IPS-20b (cell line): ENCODE data around the gene KLHL28.

Experiments used
- H3K27ac ChIP-seq: one replicate; pipeline ENCODE4 v1.5.1; 2013; ENCODE audit warnings: low read length
- H3K27me3 ChIP-seq: 2 replicates; pipeline ENCODE4 v1.6.1; 2013; ENCODE audit warnings: mild to moderate bottlenecking, low read length, inconsistent platforms; ENCODE audit not compliant: insufficient read depth
- H3K36me3 ChIP-seq: 2 replicates; pipeline ENCODE4 v1.6.1; 2013; ENCODE audit warnings: low read depth, mild to moderate bottlenecking, inconsistent platforms, low read length, moderate library complexity; ENCODE audit not compliant: insufficient read depth
- H3K4me1 ChIP-seq: 2 replicates; pipeline ENCODE4 v1.6.1; 2013; ENCODE audit warnings: mild to moderate bottlenecking, control low read depth, inconsistent platforms, low read length, moderate library complexity; ENCODE audit not compliant: insufficient read depth
- H3K4me3 ChIP-seq: 2 replicates; pipeline ENCODE4 v1.5.1; 2013; ENCODE audit warnings: mild to moderate bottlenecking, low read length, inconsistent platforms
- H3K9ac ChIP-seq: 2 replicates; pipeline ENCODE4 v1.6.1; 2013; ENCODE audit warnings: low read depth, mild to moderate bottlenecking, inconsistent platforms, low read length, moderate library complexity
- H3K9me3 ChIP-seq: 2 replicates; pipeline ENCODE4 v1.6.1; 2013; ENCODE audit warnings: mild to moderate bottlenecking, low read depth, low read length, inconsistent platforms; ENCODE audit not compliant: insufficient read depth

KLHL28 gene

GRCh38 chr14:44937547-44937946 lies 24.2 kb downstream of the KLHL28 start:
- H3K27me3 ChIP-seq: no peaks in the 10 kb centered on the region
- no peak overlapping the region for H3K4me3 ChIP-seq
- H3K36me3 ChIP-seq: peaks cover 32% of the 10 kb centered on the region
- no peaks in the 10 kb centered on the region for H3K9me3 ChIP-seq
- H3K9ac ChIP-seq: no peak overlapping the region
- H3K27ac ChIP-seq: no peak overlapping the region
- H3K4me1 ChIP-seq: no peaks in the 10 kb centered on the region

- H3K9me3 ChIP-seq: no peaks in the 10 kb centered on the region
- H3K4me1 ChIP-seq: no peaks in the 10 kb centered on the region
- no peaks in the 10 kb centered on the region for H3K27me3 ChIP-seq
- no peak overlapping the region for H3K27ac ChIP-seq
- H3K36me3 ChIP-seq: peaks cover 23% of the 10 kb centered on the region
- no peak overlapping the region for H3K9ac ChIP-seq
- no peak overlapping the region for H3K4me3 ChIP-seq
These were observed 26.6 kb downstream of the KLHL28 start for GRCh38 chr14:44935155-44935554.

- no peak overlapping the region for H3K4me3 ChIP-seq
- no peak overlapping the region for H3K9ac ChIP-seq
- no peaks in the 10 kb centered on the region for H3K9me3 ChIP-seq
- H3K4me1 ChIP-seq: no peaks in the 10 kb centered on the region
- no peaks in the 10 kb centered on the region for H3K36me3 ChIP-seq
- no peak overlapping the region for H3K27ac ChIP-seq
- no peaks in the 10 kb centered on the region for H3K27me3 ChIP-seq
These were observed 33.0 kb downstream of the KLHL28 start for GRCh38 chr14:44928793-44929192.

GRCh38 chr14:44914849-44915248 lies 46.9 kb downstream of the KLHL28 start:
- Histone ChIP-seq H3K27me3 (no peaks in the 10 kb centered on the region), H3K27ac (no peak overlapping the region), H3K36me3 (no peaks in the 10 kb centered on the region), H3K9ac (no peak overlapping the region), H3K9me3 (no peaks in the 10 kb centered on the region), H3K4me1 (peaks cover 6% of the 10 kb centered on the region), H3K4me3 (no peak overlapping the region)

DNA sequence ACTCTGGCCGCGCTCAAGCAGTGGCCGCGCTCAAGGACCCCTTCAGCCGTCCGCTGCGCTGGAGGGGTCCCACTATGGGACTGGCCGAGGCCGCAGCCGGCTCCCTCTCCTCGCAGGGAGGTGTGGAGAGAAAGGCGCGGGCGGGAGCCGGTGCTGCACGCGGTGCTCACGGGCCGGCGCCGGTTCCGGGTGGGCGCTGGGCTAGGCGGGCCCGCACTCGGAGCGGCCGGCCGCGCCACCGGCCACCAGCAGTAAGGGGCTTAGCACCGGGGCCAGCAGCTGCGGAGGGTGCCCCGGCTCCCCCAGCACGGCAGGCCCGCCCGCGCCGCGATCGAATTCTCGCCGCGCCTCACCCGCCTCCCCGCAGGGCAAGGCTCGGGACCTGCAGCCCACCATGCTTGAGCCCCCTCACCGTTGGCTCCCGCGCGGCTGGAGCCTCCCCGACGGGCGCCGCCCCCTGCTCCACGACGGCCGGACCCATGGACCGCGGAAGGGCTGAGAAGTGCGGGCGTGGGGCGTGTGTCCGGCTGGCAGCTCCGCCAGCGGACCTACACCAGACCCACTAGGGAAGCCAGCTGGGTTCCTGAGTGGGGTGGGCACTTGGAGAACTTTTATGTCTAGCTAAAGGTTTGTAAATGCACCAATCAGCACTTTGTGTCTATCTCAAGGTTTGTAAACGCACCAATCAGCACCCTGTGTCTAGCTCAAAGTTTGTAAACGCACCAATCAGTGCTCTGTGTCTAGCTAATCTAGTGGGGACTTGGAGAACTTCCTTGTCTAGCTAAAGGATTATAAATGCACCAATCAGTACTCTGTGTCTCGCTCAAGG lies 49.5 kb downstream of the KLHL28 start:
- Histone ChIP-seq H3K27me3 (no peaks in the 10 kb centered on the region), H3K4me3 (no peak overlapping the region), H3K36me3 (no peaks in the 10 kb centered on the region), H3K4me1 (peaks cover 6% of the 10 kb centered on the region), H3K9me3 (no peaks in the 10 kb centered on the region), H3K27ac (no peak overlapping the region), H3K9ac (no peak overlapping the region)

GRCh38 chr14:44910821-44911220 lies 50.9 kb downstream of the KLHL28 start:
- Histone ChIP-seq H3K9me3 (no peaks in the 10 kb centered on the region), H3K4me3 (no peak overlapping the region), H3K4me1 (peaks cover 6% of the 10 kb centered on the region), H3K27ac (no peak overlapping the region), H3K9ac (no peak overlapping the region), H3K27me3 (no peaks in the 10 kb centered on the region), H3K36me3 (no peaks in the 10 kb centered on the region)

- H3K36me3 ChIP-seq: 0 out of 2 replicates have a peak, but pooled peaks cover 4% of the 10 kb centered on the region
- peaks cover 7% of the 10 kb centered on the region; the same call in 1 of the 2 replicates for H3K4me1 ChIP-seq
- no peaks in the 10 kb centered on the region for H3K27me3 ChIP-seq
- no peaks in the 10 kb centered on the region for H3K9me3 ChIP-seq
- no peak overlapping the region for H3K27ac ChIP-seq
- H3K9ac ChIP-seq: no peak overlapping the region
- no peak overlapping the region for H3K4me3 ChIP-seq
These were observed 60.1 kb downstream of the KLHL28 start for GRCh38 chr14:44901696-44902095.

GRCh38 chr14:44898551-44898950 lies 63.2 kb downstream of the KLHL28 start:
- Histone ChIP-seq H3K36me3 (no peaks in the 10 kb centered on the region), H3K9me3 (no peaks in the 10 kb centered on the region), H3K4me1 (peaks cover 7% of the 10 kb centered on the region; the same call in 1 of the 2 replicates), H3K4me3 (peak overlapping the region; percentile 95), H3K9ac (peak overlapping the region; percentile 96; the same call in 1 of the 2 replicates), H3K27me3 (no peaks in the 10 kb centered on the region), H3K27ac (no peak overlapping the region)

GRCh38 chr14:44897845-44898151 lies 63.9 kb downstream of the KLHL28 start:
- no peak overlapping the region for H3K27ac ChIP-seq
- no peaks in the 10 kb centered on the region for H3K36me3 ChIP-seq
- H3K27me3 ChIP-seq: no peaks in the 10 kb centered on the region
- H3K9ac ChIP-seq: peak overlapping the region; percentile 96
- peak overlapping the region; percentile 95 for H3K4me3 ChIP-seq
- H3K4me1 ChIP-seq: peaks cover 7% of the 10 kb centered on the region; the same call in 1 of the 2 replicates
- H3K9me3 ChIP-seq: no peaks in the 10 kb centered on the region

DNA sequence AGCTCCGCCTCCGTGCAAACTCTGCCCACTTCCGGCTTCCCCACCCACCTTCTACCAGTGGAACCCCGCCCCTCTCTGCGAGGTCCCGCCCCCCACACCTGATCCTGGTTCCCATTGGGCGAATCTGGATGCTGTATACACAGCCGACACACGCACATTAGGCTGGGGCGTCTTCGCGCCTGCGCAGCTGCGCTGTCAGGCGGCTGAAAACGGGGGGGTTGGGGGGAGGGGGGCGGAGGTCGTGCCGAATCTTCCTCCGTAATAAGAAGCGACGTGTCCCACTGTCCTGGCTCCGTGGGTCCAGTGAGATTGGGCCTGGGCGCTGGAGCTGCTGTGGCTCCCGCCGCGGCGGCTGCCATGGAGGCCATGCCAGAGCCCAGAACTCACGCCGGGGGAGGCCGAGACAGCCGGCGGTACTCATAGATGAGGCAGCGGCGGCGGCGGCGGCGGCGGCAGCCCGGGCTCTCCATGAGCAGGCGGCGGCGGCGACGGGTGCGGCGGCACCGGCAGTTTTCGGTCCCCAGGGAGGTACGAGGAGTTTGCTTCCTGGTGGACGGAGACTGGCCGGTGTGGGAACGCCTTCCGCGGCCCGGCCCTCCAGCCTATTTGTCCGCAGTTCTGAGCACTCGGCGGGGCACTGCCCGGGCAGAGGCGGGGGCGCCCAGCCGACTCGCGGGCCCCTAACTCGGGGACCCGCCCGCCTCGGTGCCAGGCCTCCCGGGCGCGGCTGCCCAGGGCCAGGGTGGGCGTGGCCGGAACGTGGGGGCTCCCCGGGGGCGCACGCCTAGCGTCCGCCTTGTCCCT lies 64.5 kb downstream of the KLHL28 start:
- Histone ChIP-seq H3K9me3 (no peaks in the 10 kb centered on the region), H3K4me3 (peak overlapping the region; percentile 95), H3K27me3 (no peaks in the 10 kb centered on the region), H3K36me3 (no peaks in the 10 kb centered on the region), H3K4me1 (peaks cover 7% of the 10 kb centered on the region; the same call in 1 of the 2 replicates), H3K27ac (peak overlapping the region; percentile 45), H3K9ac (peak overlapping the region; percentile 96)

DNA sequence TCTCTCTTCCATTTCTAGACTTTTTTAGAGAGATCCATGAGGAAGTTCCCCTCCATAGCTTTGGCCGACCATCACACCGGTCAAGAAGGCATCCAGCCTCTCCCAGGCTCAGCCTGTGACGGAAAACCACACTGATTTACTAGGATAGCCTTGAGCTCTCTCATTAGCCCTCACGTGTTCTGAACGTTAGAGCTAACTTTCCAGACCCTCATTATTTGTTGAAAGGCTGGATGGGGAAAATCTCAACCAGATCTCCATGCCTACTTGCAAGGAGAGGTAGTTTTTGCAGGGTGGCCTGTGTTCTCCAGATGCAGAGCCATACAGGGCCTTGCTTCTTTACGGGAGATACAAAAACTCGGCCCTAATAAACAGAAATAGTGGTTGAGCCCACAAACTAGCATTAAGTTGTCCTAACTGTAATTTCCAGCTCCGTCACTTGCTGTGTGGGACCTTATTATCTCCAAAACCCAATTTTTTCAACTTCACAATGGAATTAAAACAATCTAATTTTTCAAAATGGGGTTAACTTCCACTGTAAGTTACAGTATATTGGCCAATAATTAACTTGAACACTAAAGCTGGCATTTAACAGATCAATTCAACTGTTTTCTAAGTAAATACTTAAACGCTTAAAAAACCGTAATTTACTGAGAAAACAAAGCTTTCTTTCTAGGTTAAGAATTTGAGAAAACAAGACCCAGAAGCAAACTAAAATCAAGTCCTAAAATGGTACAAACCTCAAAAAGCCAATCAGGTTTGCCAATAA lies 65.3 kb downstream of the KLHL28 start:
- Histone ChIP-seq H3K9me3 (no peaks in the 10 kb centered on the region), H3K27ac (peak overlapping the region; percentile 45), H3K4me3 (peak overlapping the region; percentile 45; the same call in 1 of the 2 replicates), H3K36me3 (no peaks in the 10 kb centered on the region), H3K9ac (no peak overlapping the region), H3K4me1 (peaks cover 7% of the 10 kb centered on the region; the same call in 1 of the 2 replicates), H3K27me3 (no peaks in the 10 kb centered on the region)
